Endothelial cell of umbilical vein (primary cell): Measurements from ENCODE around the gene PTH1R.

Experiments used
- CTCF ChIP-seq, 2 donors: IDR thresholded peaks; 1 replicate in 1 of 2; 2 replicates in 1 of 2; pipeline ENCODE4 v1.5.1; 2011; ENCODE audit warnings: low read length in 2 of 2, mild to moderate bottlenecking in 2 of 2, moderate library complexity in 2 of 2, control low read depth in 1 of 2, inconsistent platforms in 1 of 2, low read depth in 1 of 2; ENCODE audit not compliant: insufficient read depth in 1 of 2; ENCODE audit errors: extremely low read depth in 1 of 2
- EZH2 ChIP-seq: IDR thresholded peaks from 2 replicates; pipeline ENCODE4 v1.6.1; 2012; ENCODE audit warnings: borderline replicate concordance, low read depth, mild to moderate bottlenecking, moderate library complexity, low read length, inconsistent platforms; ENCODE audit not compliant: severe bottlenecking
- JUN ChIP-seq: IDR thresholded peaks from 2 replicates; pipeline ENCODE4 v1.6.1; 2011; ENCODE audit warnings: borderline replicate concordance, low read depth; ENCODE audit not compliant: insufficient read length, insufficient read depth
- POLR2A ChIP-seq: IDR thresholded peaks from 2 replicates; pipeline ENCODE4 v1.6.1; 2012; ENCODE audit warnings: low read depth, mild to moderate bottlenecking, control low read depth, low read length

GRCh38 chr3:46843508-46843907 lies 34.0 kb upstream of the PTH1R start:
- TF ChIP-seq CTCF (IDR thresholded peaks at IDR 0.05; ENCODE audit: extremely low read depth in 1 of 2, insufficient read depth in 1 of 2, low read depth in 1 of 2, low read length in 2 of 2) (no peak), POLR2A (no peak), JUN (no peak), EZH2 (no peak)
